ENCODE data around the gene UST.
"Not testable (repeated sequence)": the region's sequence is repeated elsewhere in the genome, so short reads cannot be mapped to it uniquely, and the experiment has no call there.

UST gene

DNA sequence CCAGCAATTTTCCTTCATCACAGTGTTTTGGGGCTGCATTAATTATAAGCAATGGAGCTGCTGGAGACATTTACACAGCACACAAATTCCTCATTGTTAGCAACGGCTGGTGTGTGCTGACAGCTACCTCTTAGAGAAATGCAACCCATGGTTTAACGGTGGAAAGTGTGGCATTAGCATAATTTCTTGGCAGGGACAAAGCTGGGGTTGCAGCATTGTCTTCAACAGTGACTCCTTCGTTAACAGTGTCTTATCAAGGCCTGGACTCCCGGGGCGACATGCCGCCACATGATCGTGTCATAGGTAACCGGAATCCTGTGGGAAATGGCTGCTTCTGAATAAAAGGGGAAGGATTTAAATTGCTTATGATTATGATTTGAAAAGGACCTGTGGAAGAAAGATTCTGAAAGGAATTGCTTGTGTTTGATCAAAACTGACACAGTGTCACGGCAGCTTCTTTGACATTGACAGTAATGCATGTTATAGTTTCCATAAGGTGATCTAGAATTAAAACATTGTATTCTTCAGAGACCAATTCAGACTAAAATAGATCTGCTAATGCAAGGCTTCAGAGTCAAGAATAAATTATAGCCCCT is 128.0 kb downstream of the UST start:
- DNase-seq: peak; percentile 59

- no peak for DNase-seq
These were observed 131.9 kb downstream of the UST start for GRCh38 chr6:148878683-148879082.

DNA sequence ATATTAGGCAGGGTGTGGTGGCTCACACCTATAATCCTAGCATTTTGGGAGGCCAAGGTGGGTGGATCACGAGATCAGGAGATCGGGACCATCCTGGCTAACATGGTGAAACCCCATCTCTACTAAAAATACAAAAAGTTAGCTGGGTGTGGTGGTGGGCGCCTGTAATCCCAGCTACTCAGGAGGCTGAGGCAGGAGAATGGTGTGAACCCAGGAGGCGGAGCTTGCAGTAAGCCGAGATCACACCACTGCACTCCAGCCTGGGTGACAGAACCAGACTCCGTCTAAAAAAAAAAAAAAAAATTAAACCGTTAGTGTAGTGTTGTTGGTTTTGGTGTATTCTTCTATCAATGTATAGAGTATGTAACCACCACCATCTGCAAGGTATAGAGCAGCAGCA is 133.9 kb downstream of the UST start:
- not testable (repeated sequence) for DNase-seq

DNA sequence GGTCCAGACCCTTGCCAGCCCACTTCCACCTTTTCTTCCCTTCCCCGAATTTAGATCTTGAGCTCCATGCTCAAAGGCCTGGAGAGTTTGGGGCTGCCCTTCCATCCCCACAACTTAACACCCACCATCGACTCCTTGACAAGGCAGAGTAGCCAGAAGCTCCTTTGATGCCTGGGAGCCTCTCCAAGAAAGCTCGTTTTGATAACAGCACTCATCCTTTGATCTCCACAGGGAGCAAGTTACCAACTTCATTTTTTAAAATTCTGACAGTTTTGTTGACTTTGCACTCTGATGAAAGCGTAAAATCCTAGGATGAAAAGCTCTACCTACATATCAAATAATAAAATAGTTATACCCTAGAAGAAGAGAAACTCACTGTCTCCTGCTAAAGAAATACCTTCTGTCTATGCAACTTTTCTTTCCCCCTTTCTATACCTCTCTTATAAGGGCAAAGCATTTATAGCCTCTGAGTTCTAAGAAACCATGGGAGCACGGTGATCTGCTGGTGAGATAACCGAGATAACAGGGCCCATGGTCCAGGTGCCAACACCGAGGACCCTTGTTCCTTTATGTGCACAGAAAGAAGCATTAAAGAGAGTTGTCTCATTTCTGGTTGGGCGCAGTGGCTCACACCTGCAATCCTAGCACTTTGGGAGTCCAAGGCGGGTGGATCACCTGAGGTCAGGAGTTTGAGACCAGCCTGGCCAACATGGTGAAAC is 134.9 kb downstream of the UST start:
- no peak for DNase-seq

DNA sequence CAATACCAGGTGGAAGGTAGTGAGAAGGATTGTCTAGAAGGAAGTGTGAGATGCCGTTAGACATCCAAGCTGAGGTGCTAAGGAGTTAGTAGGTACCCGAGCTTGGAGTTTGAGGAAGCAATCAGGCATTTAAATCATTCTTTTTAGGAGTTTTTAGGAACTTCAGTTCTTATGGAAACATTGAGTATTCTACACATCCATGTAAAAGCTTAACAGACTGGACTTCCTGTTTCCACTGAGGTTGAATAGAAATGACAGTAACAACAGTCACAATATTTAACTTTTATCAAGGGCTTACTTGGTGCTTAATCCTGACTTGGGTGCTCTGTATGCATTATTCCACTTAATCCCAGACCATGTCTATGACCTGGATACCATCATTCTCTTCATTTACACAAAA is 136.4 kb downstream of the UST start:
- no peak for DNase-seq

GRCh38 chr6:148884461-148884860 is 137.6 kb downstream of the UST start:
- no peak for DNase-seq

DNA sequence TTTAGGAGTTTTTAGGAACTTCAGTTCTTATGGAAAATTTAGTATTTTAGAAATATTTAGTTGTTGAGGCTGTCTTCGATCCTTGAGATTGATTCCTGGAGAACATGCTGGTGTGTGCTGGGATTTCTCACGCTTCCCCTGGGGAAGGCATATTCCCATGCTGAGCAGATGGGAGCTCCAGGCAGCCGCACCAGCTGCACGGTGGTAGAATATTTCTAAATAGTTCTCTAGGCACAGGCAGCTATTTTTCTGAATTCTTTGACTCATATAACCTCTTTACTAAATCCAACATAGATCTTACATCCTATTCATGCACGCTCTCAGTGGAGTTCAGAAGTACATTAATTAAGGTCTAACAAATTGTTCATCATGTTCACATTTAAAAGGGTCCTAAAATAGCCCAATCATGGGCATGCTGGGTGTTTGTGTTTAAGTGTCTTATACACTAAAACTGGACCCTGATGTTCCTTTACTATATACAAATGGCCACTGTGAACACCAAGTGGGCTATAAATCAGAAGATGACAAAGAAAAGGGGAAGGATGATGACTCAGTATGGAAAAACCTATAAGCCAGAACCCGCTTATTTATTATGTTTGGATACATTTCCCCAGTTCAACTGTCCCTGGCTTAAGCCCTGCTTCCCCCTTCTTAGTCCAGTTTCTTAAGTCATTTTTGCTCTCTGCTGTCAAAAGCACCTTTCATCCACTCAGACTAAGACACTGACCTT is 138.5 kb downstream of the UST start:
- DNase-seq: no peak

GRCh38 chr6:148885925-148886845 is 139.4 kb downstream of the UST start:
- DNase-seq: no peak

GRCh38 chr6:148887181-148887580 is 140.4 kb downstream of the UST start:
- no peak for DNase-seq

GRCh38 chr6:148888856-148889255 is 142.0 kb downstream of the UST start:
- DNase-seq: no peak

GRCh38 chr6:148890096-148890495 is 143.3 kb downstream of the UST start:
- DNase-seq: no peak

- no peak for DNase-seq
These were observed 144.0 kb downstream of the UST start for GRCh38 chr6:148890652-148891404.

DNA sequence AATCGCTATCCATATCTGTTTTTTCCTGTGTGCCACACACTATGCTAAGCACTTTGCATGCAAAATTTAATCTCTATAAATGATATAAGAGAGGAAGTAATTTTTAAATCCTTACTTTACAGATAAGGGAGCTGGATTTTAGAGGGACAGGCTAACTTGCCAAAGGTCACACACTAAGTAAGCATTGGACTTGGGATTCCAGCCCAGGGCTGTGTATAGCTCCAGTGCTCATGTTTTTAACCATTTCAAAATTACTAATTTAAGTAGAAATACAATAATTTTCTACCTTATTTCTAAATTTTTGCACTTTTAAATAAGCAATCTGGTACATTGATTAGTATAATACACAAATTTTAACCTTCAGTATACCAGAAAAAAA is 144.6 kb downstream of the UST start:
- DNase-seq: no peak

DNA sequence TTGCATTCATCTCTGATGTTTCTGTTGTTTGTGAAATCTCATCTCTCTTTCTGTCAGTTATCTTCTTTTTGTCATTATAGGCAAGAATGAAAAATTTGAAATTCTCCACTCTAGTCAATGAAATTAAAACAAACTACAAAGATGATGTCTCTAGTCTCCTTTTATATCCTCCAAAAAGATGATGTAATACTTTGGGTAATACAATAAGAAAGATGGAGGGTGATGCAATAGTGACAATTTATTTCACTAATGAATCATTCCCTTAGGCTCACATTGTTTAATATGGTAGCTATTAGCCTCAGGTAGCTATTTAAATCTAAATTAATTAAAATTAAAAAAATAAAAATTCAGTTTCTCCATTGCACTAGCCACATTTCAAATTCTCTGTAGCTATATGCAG is 145.4 kb downstream of the UST start:
- DNase-seq: no peak

- no peak for DNase-seq
These were observed 146.2 kb downstream of the UST start for GRCh38 chr6:148893073-148893472.

GRCh38 chr6:148893481-148893880 is 146.7 kb downstream of the UST start:
- no peak for DNase-seq

DNA sequence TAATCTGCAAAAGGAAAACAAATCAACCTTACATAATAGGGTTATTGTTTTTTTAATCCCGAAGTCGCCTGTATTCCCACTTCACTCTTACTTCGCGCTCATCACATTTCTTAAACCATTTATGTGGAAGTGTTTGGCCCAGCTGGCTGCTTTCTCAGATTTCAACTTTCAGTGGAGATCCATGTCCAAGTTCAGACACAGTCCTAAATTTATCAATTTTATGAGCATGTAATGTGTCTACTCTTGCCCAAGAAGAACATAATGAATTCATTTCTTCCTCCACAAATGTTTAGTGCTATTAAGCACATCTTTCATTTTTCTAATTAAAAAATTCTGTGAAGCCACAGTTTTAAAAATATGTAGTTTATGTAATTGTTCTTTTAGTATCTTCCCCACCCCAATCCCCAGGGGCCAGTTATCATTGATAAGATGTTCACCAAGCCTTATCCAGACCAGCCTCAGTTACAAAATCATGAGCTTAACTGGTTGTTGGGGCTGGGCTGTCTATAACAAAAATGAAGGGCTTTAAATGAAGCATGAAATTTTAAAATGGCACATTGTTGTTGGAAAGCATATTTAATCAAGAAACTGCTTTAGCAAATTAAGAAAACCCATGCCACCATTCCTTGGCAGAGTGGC is 151.7 kb downstream of the UST start:
- DNase-seq: no peak

DNA sequence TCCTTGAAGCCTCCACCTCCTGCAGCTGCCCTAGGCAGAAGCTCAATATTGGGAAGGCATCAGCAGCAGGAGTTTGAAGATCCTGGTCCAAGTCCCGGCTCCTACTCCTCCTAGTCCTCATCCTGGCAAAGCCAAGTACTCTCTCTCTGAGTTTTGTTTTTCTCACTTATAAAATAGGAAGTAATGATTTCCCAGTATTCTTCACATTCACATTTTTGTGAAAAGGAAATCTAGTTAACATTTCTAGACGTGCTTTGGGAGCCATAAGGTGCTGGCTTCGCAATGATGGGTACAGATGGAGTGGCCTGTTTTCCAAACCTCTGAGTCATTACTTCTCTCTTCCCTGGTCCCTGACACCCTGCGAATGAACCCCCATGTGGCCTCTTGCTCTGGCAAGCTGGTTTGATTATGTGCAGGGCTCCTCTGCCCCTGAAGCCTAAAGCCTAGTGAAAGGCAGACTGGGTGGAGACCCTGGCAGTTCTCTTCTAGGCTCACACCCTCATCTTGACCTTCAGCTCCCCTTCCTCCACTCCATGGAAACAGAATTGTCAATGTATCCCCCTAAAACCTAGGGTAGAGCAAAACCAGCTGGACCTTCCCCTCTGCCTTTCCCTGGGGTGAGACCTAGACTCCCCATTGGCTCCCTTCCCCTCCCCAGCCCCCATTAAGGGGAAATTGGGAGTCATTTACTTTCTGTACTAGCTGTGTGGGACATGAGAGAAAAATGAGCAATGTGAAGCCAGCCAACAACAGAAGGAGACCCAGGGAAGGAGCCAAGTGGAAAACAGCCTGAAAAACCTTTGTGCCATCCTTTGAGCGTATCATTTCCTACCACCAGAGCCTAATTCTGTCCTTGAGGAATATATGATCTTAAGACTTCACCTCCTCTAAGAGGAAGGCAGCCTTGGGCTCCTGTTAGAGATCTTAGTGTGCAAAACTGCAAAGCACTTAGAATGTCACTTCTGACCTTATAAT is 158.4 kb downstream of the UST start:
- no peak for DNase-seq

GRCh38 chr6:148905901-148906300 is 159.1 kb downstream of the UST start:
- no peak for DNase-seq

- no peak for DNase-seq
These were observed 159.6 kb downstream of the UST start for GRCh38 chr6:148906386-148906785.

- DNase-seq: no peak
These were observed 160.7 kb downstream of the UST start for GRCh38 chr6:148907573-148907972.

Data from NCI-H774 (cell line).